Ureter (tissue), 1 donor: ENCODE data around the gene PDIA6. TPM values are rescaled to one million over a fixed set of nuclear protein-coding genes. Genes with fewer than 3 reads are reported as not detected.

Experiments
- DNase-seq: peaks from one replicate; pipeline ENCODE4 v3.0.0-alpha.2; 2020; ENCODE audit warnings: low spot score
- total RNA-seq: library from RNA; stranded (reverse); gene quantifications from one replicate; pipeline ENCODE4 v1.2.4, GENCODE V29; 2023
- donor health status: DM: yes; HTN: yes; CAD: no.

The PDIA6 gene
- total RNA-seq, 1 donor from 2014 or later = 125 TPM

GRCh38 chr2:10764096-10764785 lies 48.3 kb downstream of the PDIA6 start:
- no peak for DNase-seq

- DNase-seq = no peak
These were observed 49.2 kb downstream of the PDIA6 start for GRCh38 chr2:10763461-10763800.

- DNase-seq = no peak
These were observed 49.7 kb downstream of the PDIA6 start for GRCh38 chr2:10762651-10763460.

GRCh38 chr2:10761591-10761990 lies 51.0 kb downstream of the PDIA6 start:
- DNase-seq = no peak

- no peak for DNase-seq
These were observed 51.6 kb downstream of the PDIA6 start for GRCh38 chr2:10760794-10761504.

GRCh38 chr2:10759151-10759714 lies 53.4 kb downstream of the PDIA6 start:
- DNase-seq = no peak

GRCh38 chr2:10757814-10758286 lies 54.7 kb downstream of the PDIA6 start:
- no peak for DNase-seq

GRCh38 chr2:10755621-10756020 lies 57.0 kb downstream of the PDIA6 start:
- no peak for DNase-seq

GRCh38 chr2:10753876-10754275 lies 58.7 kb downstream of the PDIA6 start:
- DNase-seq = no peak

GRCh38 chr2:10753156-10753555 lies 59.4 kb downstream of the PDIA6 start:
- no peak for DNase-seq

- no peak for DNase-seq
These were observed 60.3 kb downstream of the PDIA6 start for GRCh38 chr2:10752236-10752635.

GRCh38 chr2:10750610-10751009 lies 62.0 kb downstream of the PDIA6 start:
- DNase-seq = no peak

- no peak for DNase-seq
These were observed 69.9 kb downstream of the PDIA6 start for GRCh38 chr2:10742666-10743065.

- no peak for DNase-seq
These were observed 71.4 kb downstream of the PDIA6 start for GRCh38 chr2:10741139-10741538.

- DNase-seq = no peak
These were observed 72.4 kb downstream of the PDIA6 start for GRCh38 chr2:10740226-10740625.

- no peak for DNase-seq
These were observed 74.4 kb downstream of the PDIA6 start for GRCh38 chr2:10738192-10738591.

GRCh38 chr2:10733980-10734379 lies 78.6 kb downstream of the PDIA6 start:
- DNase-seq = no peak

GRCh38 chr2:10733566-10733925 lies 79.0 kb downstream of the PDIA6 start:
- no peak for DNase-seq
